ENCODE measurements around the gene ANKK1.

The ANKK1 gene

DNA sequence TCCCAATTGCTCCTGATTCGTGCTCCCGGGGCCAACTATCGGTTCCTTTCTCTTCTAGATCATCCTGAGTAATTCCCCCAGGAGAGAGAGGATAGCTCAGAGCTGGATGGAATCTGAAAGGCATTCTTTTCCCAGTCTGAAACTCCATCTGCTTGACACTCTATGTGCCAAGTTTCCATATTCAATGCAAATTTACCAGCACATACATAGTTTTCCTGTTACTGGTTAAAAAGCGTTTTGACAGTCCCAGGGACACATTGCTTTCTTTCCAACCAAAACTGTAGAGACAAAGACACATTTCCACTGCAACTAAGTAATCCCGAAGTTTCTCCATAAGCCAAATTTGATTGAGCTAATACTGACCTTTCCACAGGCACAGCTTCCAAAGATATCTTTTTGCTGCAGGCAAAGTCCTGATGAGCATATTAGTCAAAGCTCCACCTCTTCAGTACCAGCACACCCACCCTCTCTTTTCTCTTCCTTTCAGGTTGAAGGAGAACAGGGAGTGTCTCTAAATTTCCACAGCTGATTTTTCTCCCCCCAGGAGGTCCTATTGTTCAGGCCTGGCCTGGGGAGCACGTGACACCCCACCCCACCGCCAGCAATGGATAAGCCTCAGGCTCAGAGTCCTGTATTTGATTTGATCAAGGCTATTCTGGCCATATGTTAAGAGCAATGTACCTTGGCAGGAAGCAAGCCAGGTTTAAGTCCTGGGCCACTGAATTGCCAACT is 9.7 kb upstream of the ANKK1 start:
- no peak for DNase-seq

DNA sequence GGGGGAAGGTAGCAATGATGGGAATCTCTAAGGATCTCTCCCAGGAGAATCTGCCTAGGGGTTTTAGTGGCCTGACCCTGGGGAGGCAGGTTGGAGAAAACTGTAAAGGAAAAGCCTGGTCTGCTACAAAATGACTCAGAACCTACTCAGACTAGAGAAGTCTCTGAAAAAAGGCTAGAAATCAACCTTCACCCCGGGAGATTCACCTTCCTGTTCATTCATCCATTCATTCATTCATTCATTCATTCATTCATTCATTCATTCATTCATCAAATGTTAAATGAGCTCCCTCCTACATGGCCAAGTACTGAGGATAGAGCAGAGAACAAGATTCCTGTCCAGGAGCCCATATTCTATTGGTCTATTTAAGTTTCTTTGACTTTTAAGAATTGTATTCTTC is 8.9 kb upstream of the ANKK1 start:
- no peak for DNase-seq

DNA sequence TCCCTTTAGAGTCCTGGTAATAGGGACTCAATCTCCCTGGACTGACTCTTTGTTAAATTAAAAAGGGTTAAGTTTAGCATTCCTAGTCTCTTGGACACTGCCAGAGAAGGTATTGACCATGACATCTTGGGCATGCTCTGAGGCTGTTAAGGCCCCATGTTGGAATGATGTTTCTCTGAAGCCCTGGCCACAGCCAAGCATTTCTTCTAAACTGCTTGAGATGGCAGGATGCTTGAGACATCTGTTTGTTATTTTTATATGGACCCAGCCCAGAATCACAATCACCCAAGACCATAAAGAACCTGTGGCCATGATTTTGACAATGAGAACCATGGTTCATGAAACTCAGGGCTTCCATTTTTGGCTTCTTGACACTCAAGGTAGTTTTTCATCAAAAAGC is 5.5 kb upstream of the ANKK1 start:
- no peak for DNase-seq

DNA sequence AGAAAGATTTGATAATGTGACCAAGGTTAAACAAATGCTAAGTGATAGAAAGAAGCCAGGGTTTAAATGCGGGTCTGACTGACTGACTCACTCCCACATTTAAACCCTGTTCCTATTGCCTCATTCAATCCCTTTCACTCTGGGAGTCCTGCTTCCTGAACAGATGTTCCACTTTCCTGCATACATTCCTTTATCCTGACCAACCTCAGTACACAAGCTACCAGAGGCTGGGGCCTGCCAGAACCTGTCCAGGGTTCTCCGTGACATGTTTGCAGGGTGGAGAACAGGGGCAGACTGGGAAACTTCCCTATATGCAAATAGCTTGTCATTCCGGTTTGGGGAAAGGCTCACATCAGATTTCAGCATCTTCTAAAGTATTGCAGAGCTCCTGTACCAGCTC is 3.0 kb upstream of the ANKK1 start:
- peak; percentile 89 for DNase-seq

GRCh38 chr11:113385749-113386148 is 1.8 kb upstream of the ANKK1 start:
- DNase-seq: no peak

- DNase-seq: no peak
These were observed 713 bp upstream of the ANKK1 start for GRCh38 chr11:113386866-113387265.

DNA sequence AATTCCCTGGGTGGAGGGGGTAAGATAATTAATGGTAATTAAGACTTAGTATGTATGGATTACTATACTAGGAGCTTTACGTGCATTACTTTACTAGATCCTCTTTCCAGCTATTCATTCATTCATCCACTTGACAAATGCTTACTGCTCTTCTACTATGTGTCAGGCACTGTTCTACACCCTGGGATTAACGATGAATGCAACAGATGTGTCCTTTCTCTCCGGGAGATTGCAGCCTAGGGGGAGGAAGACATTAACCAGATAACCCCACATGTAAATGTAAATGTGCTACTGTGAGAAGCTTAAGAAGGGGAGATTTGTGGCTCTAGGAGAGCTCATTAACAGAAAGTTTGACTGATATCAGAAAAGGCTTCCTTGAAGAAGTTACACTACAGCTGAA is 1.7 kb downstream of the ANKK1 start:
- DNase-seq: peak; percentile 71

GRCh38 chr11:113392236-113392921 is 4.8 kb downstream of the ANKK1 start:
- no peak for DNase-seq

GRCh38 chr11:113393501-113393985 is 6.0 kb downstream of the ANKK1 start:
- DNase-seq: no peak

GRCh38 chr11:113394919-113395318 is 7.3 kb downstream of the ANKK1 start:
- DNase-seq: no peak

GRCh38 chr11:113395782-113396336 is 8.3 kb downstream of the ANKK1 start:
- DNase-seq: no peak

DNA sequence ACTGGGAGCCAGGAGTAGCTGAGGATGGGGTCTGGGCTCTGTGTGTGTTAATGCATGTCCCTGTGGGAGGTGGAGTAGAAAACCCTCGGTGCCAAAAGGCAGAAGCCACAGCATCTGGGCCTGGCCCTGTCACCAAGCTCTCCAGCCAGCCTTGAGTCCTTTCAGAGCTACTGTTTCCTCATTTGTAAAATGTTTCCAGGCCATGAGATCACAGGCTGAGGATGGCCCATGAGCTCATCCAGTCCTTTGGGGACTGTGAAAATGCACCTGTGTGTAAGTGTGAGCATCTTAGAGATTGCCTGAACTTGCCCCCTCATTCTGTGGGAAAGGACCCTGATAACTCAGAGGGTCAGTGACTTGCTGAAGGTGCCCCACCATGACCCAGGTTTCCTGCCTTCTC is 9.1 kb downstream of the ANKK1 start:
- DNase-seq: no peak

DNA sequence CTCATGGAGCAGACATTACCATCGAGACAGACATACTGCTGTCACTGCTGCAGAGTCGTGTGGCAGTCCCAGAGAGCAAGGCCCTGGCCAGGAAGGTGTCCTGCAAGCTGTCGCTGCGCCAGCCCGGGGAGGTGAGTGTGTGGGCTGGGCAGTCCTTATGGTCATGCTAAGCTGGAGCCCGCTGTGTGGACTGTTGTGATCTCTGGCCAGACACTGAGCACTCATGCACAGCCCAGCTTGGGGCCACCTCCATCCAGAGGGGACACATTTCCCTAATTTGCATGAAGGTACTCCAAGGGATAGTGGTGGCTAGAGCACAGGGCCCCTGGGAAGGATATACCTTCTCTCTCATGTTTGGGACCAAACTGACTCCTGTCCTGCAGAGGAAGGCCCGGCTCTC is 9.6 kb downstream of the ANKK1 start:
- no peak for DNase-seq

- DNase-seq: no peak
These were observed 10.2 kb downstream of the ANKK1 start for GRCh38 chr11:113397821-113398220.

GRCh38 chr11:113398669-113399430 is 11.3 kb downstream of the ANKK1 start:
- DNase-seq: no peak

GRCh38 chr11:113400631-113401230 is 13.2 kb downstream of the ANKK1 start:
- no peak for DNase-seq

DNA sequence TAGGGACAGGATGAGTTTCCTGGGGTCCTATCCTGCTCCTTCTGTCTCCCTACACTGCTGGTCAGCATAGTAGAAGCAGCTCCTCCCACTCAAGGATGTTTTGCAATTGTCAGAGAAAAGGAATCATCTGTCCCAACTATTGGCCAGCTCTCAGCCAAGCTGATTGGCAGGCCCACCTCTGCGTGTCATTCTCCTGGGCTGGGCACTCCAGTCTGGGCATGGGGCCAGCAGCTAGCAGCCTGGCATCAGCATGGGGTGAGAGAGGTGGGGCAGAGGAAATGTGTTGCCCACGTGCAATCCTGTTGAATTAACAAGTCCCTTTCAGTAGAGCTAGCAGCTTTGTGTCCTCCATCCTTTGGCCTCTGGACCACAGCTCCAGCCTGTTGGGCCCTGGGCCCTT is 14.1 kb downstream of the ANKK1 start:
- peak; percentile 77 for DNase-seq

GRCh38 chr11:113404859-113405430 is 17.4 kb downstream of the ANKK1 start:
- DNase-seq: no peak

DNA sequence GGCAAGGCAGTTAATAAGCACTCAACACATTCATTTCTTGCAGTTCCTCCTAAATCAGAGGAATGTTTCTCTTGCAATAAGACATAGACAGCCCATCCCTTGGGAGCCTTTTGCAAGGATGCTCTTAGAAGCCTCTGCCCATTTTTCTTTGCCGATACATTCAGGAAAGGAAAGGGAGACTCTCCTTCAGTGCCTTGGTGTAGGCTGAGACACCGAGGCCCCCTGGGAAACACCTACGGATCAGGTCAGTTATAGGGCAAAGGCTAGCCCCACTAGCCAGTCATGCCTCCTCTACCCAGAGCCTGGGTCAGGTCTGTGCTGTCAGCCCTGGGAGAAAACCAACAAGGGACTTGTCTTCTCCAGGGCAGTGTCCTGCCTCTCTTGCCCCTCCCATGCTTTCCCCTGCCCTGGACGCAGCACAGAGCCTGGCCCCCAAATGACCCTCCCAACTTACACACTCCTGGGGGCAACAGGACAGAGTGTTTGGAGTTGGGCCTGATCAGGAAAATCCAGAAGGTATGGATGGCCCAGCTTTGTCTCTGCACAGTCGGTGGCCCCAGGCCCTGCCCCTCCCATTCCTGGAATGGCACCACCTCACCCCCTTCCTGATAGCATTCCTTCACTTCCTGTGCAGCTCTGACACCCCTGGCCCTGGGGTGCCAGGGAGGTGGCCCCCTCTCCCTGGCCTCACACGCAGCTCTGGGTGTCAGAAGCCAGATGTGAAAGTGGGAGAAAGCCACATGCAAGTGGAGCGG is 18.3 kb downstream of the ANKK1 start:
- DNase-seq: no peak

DNA sequence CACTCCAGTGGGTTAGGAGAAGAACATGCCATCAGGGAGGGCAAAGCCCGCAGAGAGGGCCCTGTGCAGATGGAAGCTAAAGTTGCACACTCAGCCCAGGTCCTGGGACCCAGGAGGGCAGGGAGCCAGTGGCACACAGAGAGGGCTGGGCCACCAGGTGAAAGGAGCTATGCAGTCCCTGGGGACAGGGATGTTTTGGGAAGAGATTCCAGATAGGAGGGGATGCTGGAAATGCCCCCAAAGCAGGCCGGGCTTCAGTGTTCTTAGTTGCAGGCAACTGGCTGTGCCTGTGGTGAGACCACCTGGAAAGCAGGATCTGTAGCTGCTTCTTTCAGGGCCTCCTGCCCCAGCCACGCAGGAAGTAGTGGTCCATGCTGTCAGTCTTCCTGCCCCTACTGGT is 19.6 kb downstream of the ANKK1 start:
- DNase-seq: no peak

DNA sequence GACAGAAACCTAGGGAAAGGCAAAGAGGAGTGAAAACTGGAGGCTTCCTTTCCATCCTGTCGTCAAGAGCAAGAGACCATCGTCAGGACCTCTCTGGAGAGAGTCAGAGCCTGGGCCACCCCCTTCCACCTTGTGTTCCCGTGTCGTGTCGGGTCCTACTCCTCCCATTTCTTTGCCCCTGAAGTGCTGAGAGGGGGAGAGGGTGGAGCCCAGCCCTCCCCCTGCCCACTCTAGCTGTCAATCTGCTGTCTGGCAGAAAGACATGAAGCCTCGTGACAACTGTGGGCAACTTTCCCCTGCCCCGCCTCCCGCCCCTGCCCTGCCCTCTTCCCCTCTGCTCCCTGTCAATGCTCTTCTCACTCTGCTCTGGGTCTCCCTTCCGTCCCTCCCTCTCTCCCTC is 20.6 kb downstream of the ANKK1 start:
- DNase-seq: no peak

- no peak for DNase-seq
These were observed 21.3 kb downstream of the ANKK1 start for GRCh38 chr11:113408887-113409286.

Measured in DMS 273 treated with DMSO at 0.1 percent for 48 hours (cell line).